Measurements from ENCODE around the gene ANGPT4. TPM values are rescaled to one million over a fixed set of nuclear protein-coding genes. Genes with fewer than 3 reads are reported as not detected.

The ANGPT4 gene
- total and polyA plus RNA-seq, 5 donors from 2014 or later: not detected

DNA sequence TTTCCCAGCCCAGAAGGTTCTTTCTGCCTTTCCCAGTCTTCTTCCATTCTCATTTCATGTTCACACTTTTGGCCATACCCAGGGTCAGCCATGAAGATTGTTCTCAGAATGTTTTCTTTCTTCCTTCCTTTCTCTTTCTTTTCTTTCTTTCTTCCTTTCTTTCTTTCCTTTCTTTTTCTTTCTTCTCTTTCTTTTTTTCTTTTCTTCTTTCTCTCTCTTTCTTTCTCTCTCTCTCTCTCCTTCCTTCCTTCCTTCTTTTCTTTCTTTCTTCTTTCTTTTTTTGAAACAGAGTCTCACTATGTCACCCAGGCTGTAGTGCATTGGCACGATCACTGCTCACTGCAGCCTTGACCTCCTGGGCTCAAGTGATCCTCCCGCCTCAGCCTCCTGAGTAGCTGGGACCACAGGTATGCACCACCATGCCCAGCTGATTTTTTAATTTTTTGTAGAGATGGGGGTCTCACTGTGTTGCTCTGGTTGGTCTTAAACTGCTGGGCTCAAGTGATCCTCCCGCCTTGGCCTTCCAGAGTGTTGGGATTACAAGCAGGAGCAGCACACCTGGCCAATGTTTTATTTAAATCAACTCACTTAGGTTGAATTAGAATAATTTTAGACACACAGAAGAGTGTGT is 95.7 kb downstream of the ANGPT4 start:
- no peak overlapping the region for H3K4me3 ChIP-seq (ENCODE audit: low read depth, low read length)
- no peaks in the 10 kb centered on the region for H3K27me3 ChIP-seq (ENCODE audit: control insufficient read depth, insufficient read depth, low read length)
- Mint-ChIP-seq H3K4me1 (peaks cover 0 to 7% (median 3%) of the 10 kb centered on the region in 4 donors), H3K9me3 (peaks cover 0 to 1% (median 0%) of the 10 kb centered on the region in 7 donors), H3K27me3 (peaks cover 7% of the 10 kb centered on the region), H3K36me3 (no peaks in the 10 kb centered on the region), H3K4me3 (peak overlapping the region in 1 of 4 donors; percentile 26), H3K27ac (peak overlapping the region in 1 of 3 donors; percentile 79)
- H3K27ac ChIP-seq (ENCODE audit: insufficient read depth, low read length, poor library complexity, severe bottlenecking): no peak overlapping the region
- H3K36me3 ChIP-seq (ENCODE audit: control insufficient read depth, insufficient read depth, low read length): no peaks in the 10 kb centered on the region
- no peak for DNase-seq
- H3K4me1 ChIP-seq (ENCODE audit: control insufficient read depth, insufficient read depth, low read length, poor library complexity, severe bottlenecking): peaks cover 3% of the 10 kb centered on the region
- ATAC-seq (ENCODE audit: low read depth in 2 of 2): no peak
- no peaks in the 10 kb centered on the region for H3K9me3 ChIP-seq (ENCODE audit: control insufficient read depth in 2 of 2, low read length in 2 of 2)

Other genes starting within 250 kb of the ANGPT4 start
- gene SCRT2, start 240.5 kb downstream of the ANGPT4 start, total RNA-seq: not detected
- gene SCRT2, start 240.5 kb downstream of the ANGPT4 start, polyA plus RNA-seq: not detected
- gene SLC52A3, start 147.8 kb downstream of the ANGPT4 start, total RNA-seq: not detected
- not detected for gene SLC52A3, start 147.8 kb downstream of the ANGPT4 start, polyA plus RNA-seq
- 27.5 TPM for gene FAM110A, start 82.6 kb downstream of the ANGPT4 start, total RNA-seq
- 10 to 100 TPM; 24.6 to 36.5 (median 31.7) TPM for gene FAM110A, start 82.6 kb downstream of the ANGPT4 start, polyA plus RNA-seq
- gene RSPO4, start 86.0 kb upstream of the ANGPT4 start, total RNA-seq: 0.25 TPM
- not detected for gene RSPO4, start 86.0 kb upstream of the ANGPT4 start, polyA plus RNA-seq
- 114 TPM for gene PSMF1, start 202.3 kb upstream of the ANGPT4 start, total RNA-seq
- 100 to 1,000 TPM; 151 to 202 (median 160) TPM for gene PSMF1, start 202.3 kb upstream of the ANGPT4 start, polyA plus RNA-seq

All from CD4-positive, CD25-positive, alpha-beta regulatory T cell (primary cell).